Breast epithelium (tissue), 3 donors: Measurements from ENCODE around the gene JCAD.

Source experiments
- POLR2A ChIP-seq: fragments of 450-650 bp; IDR thresholded peaks from one replicate; pipeline ENCODE4 v1.6.1; 2016; ENCODE audit warnings: antibody characterized with exemption, mild to moderate bottlenecking, moderate library complexity
- POLR2AphosphoS5 ChIP-seq, 3 donors: sonication (generic); formaldehyde crosslinking; IDR thresholded peaks; one replicate each; pipeline ENCODE4 v1.6.1; 2017; ENCODE audit warnings: antibody characterized with exemption in 3 of 3

- TF ChIP-seq POLR2AphosphoS5 (IDR thresholded peaks at IDR 0.05) (no peak), POLR2A (no peak)
Measured at GRCh38 chr10:30046476-30046875, 12.9 kb downstream of the JCAD start.
